ENCODE results near the gene PIK3R1. TPM values are rescaled to one million over a fixed set of nuclear protein-coding genes. Genes with fewer than 3 reads are reported as not detected.

PIK3R1 gene
- total and polyA plus RNA-seq, 10 of the 15 experiments (the other 5 are each of a cell fraction or from before 2014, with no cell fraction given): 7.8 to 38.4 (median 15.7) TPM

DNA sequence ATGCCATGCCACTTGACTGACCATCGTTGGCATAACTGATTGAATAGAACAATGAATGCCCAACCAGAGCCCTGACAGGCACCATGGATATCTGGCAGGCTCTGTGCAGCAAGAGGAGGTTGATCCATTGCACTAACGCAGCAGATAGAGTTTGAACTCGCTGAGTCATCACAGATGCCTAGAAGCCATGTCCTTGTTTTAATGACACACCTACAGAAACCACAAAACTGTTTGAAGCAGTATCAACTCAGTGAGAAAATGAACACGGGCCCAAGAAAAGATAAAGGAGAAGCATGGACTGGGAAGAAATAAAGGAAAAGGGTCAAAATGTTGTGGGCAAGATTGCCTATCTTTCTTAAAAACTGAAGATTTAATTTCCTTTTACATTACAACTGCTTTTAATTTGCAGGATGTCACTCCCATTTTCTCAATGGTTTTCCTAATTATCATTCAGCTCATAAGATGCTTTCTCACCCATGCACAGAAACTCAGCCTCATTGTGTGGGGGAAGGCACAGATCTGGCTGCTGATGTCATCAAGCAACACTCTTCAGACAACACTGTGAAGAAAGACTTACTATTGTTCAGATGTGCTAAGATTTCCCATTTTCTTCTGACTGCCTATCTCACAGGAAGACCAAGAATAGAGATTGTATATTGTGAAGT is 129.0 kb downstream of the PIK3R1 start (continued):
- TF ChIP-seq POLR2AphosphoS5 (IDR thresholded peaks at IDR 0.05; ENCODE audit: low read length): no peak
- TF ChIP-seq IKZF2 (IDR thresholded peaks at IDR 0.05): peak; percentile 63 to 75
- TF ChIP-seq IRF4 (IDR thresholded peaks at IDR 0.05; ENCODE audit: low read depth, low read length): no peak
- TF ChIP-seq ATF7 (IDR thresholded peaks at IDR 0.05; ENCODE audit: low read depth): peak; percentile 80
- TF ChIP-seq CHD2 (IDR thresholded peaks at IDR 0.05; ENCODE audit: borderline replicate concordance, low read depth, low read length): no peak
- peak; percentile 59; the same call in 1 of the 2 replicates for TF ChIP-seq CREM (IDR thresholded peaks at IDR 0.05; ENCODE audit: low read depth)
- 0 out of 2 replicates have a peak, but pooled peaks have one; percentile 22 for TF ChIP-seq ZSCAN29 (IDR thresholded peaks at IDR 0.05)
- TF ChIP-seq BMI1 (IDR thresholded peaks at IDR 0.05; ENCODE audit: borderline replicate concordance): 0 out of 2 replicates have a peak, but pooled peaks have one; percentile 19
- no peak for TF ChIP-seq SIN3A (IDR thresholded peaks at IDR 0.05; ENCODE audit: low read depth, low read length)
- TF ChIP-seq NR2F1 (conservative IDR thresholded peaks at IDR 0.05): 0 out of 2 replicates have a peak, but pooled peaks have one; percentile 16
- TF ChIP-seq RFX5 (IDR thresholded peaks at IDR 0.05; ENCODE audit: low read depth, low read length): 0 out of 2 replicates have a peak, but pooled peaks have one; percentile 9

DNA sequence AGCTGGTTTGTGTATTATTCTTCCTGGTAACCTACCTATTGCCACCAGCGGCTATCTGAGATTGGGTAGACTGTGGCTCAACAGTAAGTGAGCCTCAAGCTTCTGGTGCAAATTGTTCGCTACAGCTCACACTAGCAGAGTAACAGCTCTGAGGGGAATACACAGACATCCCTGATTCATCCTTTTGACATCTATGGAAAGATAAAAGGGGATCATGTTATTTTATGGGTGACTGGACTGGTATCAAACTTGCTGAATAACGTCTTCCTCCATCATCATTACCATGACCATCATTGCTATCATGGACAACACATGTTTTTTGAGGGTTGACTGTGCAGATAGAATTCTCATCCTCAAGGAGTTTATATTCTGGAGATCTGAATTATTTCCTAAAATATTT is 129.6 kb downstream of the PIK3R1 start:
- H3K4me3 ChIP-seq: no peak overlapping the region
- H3K36me3 ChIP-seq (ENCODE audit: control insufficient read depth in 2 of 2, insufficient read depth in 2 of 2, low read length in 1 of 2): no peaks in the 10 kb centered on the region
- H3K27me3 ChIP-seq (replicated peaks in 1 of 2; ENCODE audit: control insufficient read depth in 2 of 2, insufficient read depth in 2 of 2, low read length in 1 of 2): no peaks in the 10 kb centered on the region
- 83% methylated on average over 3 of the region's 3 CpGs for WGBS (ENCODE audit: insufficient coverage, insufficient replicate concordance, low lambda C conversion rate, missing lambda C conversion rate)
- in situ Hi-C loops (cut with MboI): no loop called here
- no peak for FAIRE-seq
- H3K9me3 ChIP-seq (replicated peaks; ENCODE audit: control insufficient read depth, insufficient read depth, low read length): no peaks in the 10 kb centered on the region; the same call in 2 of the 3 replicates
- no TSS peak for BruUV-seq (replicated peaks)
- no peaks in the 10 kb centered on the region for H3K79me2 ChIP-seq (ENCODE audit: control insufficient read depth, insufficient read depth, low read length)
- ChIA-PET SMC1A (ENCODE audit: uncharacterized antibody, unreplicated experiment) (interaction anchor here (0.7 to 3.3 kb wide), 12 partner anchors 13 to 86 kb away, joined by 3 to 20 read pairs (median 3); no protein-coding TSS in a partner anchor), POLR2A (interaction anchor here (0.6 to 1.5 kb wide), 3 partner anchors 40 to 97 kb away, joined by 3 read pairs; no protein-coding TSS in a partner anchor), CTCF (interaction anchor here (1.3 kb wide), 1 partner anchor 17 kb away, joined by 3 read pairs; no protein-coding TSS in a partner anchor), RAD21 (ENCODE audit: unreplicated experiment) (interaction anchor here (1.1 to 3.2 kb wide), 10 partner anchors 13 to 102 kb away, joined by 3 to 27 read pairs (median 6); no protein-coding TSS in a partner anchor)
- TF ChIP-seq EZH2 (IDR thresholded peaks at IDR 0.05; ENCODE audit: borderline replicate concordance, control insufficient read depth, low read depth, low read length) (no peak), SMARCA5 (IDR thresholded peaks at IDR 0.05) (no peak), CBX3 (IDR thresholded peaks at IDR 0.05; ENCODE audit: borderline replicate concordance, low read depth) (no peak), MTA2 (IDR thresholded peaks at IDR 0.05; ENCODE audit: low read depth) (no peak)
- TF ChIP-seq, protein P1, sequence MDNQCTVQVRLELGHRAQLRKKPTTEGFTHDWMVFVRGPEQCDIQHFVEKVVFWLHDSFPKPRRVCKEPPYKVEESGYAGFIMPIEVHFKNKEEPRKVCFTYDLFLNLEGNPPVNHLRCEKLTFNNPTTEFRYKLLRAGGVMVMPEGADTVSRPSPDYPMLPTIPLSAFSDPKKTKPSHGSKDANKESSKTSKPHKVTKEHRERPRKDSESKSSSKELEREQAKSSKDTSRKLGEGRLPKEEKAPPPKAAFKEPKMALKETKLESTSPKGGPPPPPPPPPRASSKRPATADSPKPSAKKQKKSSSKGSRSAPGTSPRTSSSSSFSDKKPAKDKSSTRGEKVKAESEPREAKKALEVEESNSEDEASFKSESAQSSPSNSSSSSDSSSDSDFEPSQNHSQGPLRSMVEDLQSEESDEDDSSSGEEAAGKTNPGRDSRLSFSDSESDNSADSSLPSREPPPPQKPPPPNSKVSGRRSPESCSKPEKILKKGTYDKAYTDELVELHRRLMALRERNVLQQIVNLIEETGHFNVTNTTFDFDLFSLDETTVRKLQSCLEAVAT (IDR thresholded peaks at IDR 0.05): 0 out of 2 replicates have a peak, but pooled peaks have one; percentile 0
- no peak overlapping the region for H3K4me2 ChIP-seq (ENCODE audit: control insufficient read depth, insufficient read depth)
- H2AFZ ChIP-seq (ENCODE audit: control insufficient read depth, low read depth, low read length): no peak overlapping the region; the same call in 1 of the 2 replicates
- no peak for DNase-seq (ENCODE audit: low read depth, low spot score)
- H3K9ac ChIP-seq (ENCODE audit: control insufficient read depth, insufficient read depth, low read length): no peak overlapping the region
- H3K27ac ChIP-seq (ENCODE audit: control insufficient read depth, insufficient read depth): no peak overlapping the region
- intact Hi-C loops (cut with micrococcal nuclease; ENCODE audit: unreplicated experiment): no loop called here
- no peaks in the 10 kb centered on the region for H4K20me1 ChIP-seq (ENCODE audit: control insufficient read depth, insufficient read depth)
- peaks cover 21% of the 10 kb centered on the region for H3K4me1 ChIP-seq (ENCODE audit: control insufficient read depth, insufficient read depth, low read length)
- ATAC-seq: no peak

Measured in GM12878 (cell line).